Measurements from ENCODE around the gene LRRC8D. TPM values are rescaled to one million over a fixed set of nuclear protein-coding genes. Genes with fewer than 3 reads are reported as not detected.

LRRC8D gene
- total RNA-seq, 1 experiment from 2014 or later = 37.2 TPM

GRCh38 chr1:89953131-89953626 lies 132.3 kb downstream of the LRRC8D start:
- Mint-ChIP-seq H3K9me3 (no peaks in the 10 kb centered on the region; a peak in 2 of 5 replicates), H3K27me3 (ENCODE audit: low read depth) (no peaks in the 10 kb centered on the region), H3K4me1 (peaks cover 48 to 49% of the 10 kb centered on the region in 2 experiments), H3K27ac (peak overlapping the region in 1 of 3 experiments; percentile 71; a peak in 2 of 7 replicates), H3K36me3 (ENCODE audit: insufficient read depth in 1 of 3, low read depth in 3 of 3) (no peaks in the 10 kb centered on the region), H3K4me3 (no peak overlapping the region)
- no peak overlapping the region for H2AFZ ChIP-seq (ENCODE audit: low read length)
- H2BK12ac ChIP-seq (ENCODE audit: insufficient read length, low read depth, low read length) = no peak overlapping the region
- no peaks in the 10 kb centered on the region for H3K9me3 ChIP-seq (ENCODE audit: control insufficient read depth, low read depth, low read length)
- H4K8ac ChIP-seq (replicated peaks; ENCODE audit: insufficient read length, low read depth, low read length) = no peak overlapping the region
- H3K4me1 ChIP-seq (ENCODE audit: insufficient read depth, low read length) = peaks cover 10% of the 10 kb centered on the region
- H3K23me2 ChIP-seq (ENCODE audit: insufficient read length, low read depth, low read length, poor library complexity, severe bottlenecking) = no peaks in the 10 kb centered on the region
- H2BK5ac ChIP-seq (ENCODE audit: insufficient read length, low read length) = no peak overlapping the region
- H3K4ac ChIP-seq (ENCODE audit: low read depth, low read length) = no peak overlapping the region
- no peak overlapping the region for H2AK5ac ChIP-seq (ENCODE audit: insufficient read length, low read length)
- H3K4me2 ChIP-seq (ENCODE audit: insufficient read depth, insufficient read length, low read length) = no peak overlapping the region
- no peak overlapping the region for H3K23ac ChIP-seq (ENCODE audit: insufficient read length, low read depth, low read length)
- H3K18ac ChIP-seq (ENCODE audit: insufficient read length, low read depth, low read length) = no peak overlapping the region
- H4K20me1 ChIP-seq (ENCODE audit: control insufficient read depth, insufficient read depth, insufficient read length) = no peaks in the 10 kb centered on the region
- peak; percentile 66 for TF ChIP-seq CTCF (conservative IDR thresholded peaks at IDR 0.05)
- no peak overlapping the region for H3K14ac ChIP-seq (ENCODE audit: insufficient read depth, low read length)
- no peak overlapping the region for H2BK15ac ChIP-seq (ENCODE audit: low read depth, low read length)
- H3K27ac ChIP-seq (ENCODE audit: insufficient read length, low read depth, low read length) = no peak overlapping the region
- WGBS (ENCODE audit: extremely low coverage, insufficient read length, low lambda C conversion rate) = no CpG with 5 or more reads among the region's 1 CpG
- no peak overlapping the region for H4K91ac ChIP-seq (ENCODE audit: insufficient read length, low read depth, low read length)
- no peaks in the 10 kb centered on the region for H3K27me3 ChIP-seq (ENCODE audit: insufficient read depth, low read length)
- no peaks in the 10 kb centered on the region for H3K79me1 ChIP-seq (ENCODE audit: insufficient read depth, low read depth, low read length, poor library complexity, severe bottlenecking)
- no peak overlapping the region for H4K5ac ChIP-seq (ENCODE audit: insufficient read length, low read depth, low read length)
- no peak overlapping the region for H3T11ph ChIP-seq (ENCODE audit: low read length)
- peak; percentile 67 for DNase-seq
- H3K79me2 ChIP-seq (ENCODE audit: insufficient read depth, low read length) = no peaks in the 10 kb centered on the region
- H2BK120ac ChIP-seq (ENCODE audit: low read depth, low read length, poor library complexity, severe bottlenecking) = no peak overlapping the region
- no peak overlapping the region for H3K56ac ChIP-seq (ENCODE audit: insufficient read length, low read depth, low read length)
- H2BK20ac ChIP-seq (ENCODE audit: low read depth, low read length, poor library complexity, severe bottlenecking) = no peak overlapping the region
- no peak overlapping the region for H3K9ac ChIP-seq (ENCODE audit: extremely low read depth, insufficient read length, low read length)

Data from H9 (cell line).